A549 (cell line): ENCODE results near the gene TMEM53. TPM values are rescaled to one million over a fixed set of nuclear protein-coding genes. Genes with fewer than 3 reads are reported as not detected.
A peak's percentile ranks its signal among the peaks of the same experiment; 100 is the strongest.

Experiments used
- ATAC-seq, 2 experiments: fragments of 200-7000 bp in 1 of 2; fragments of >200 bp in 1 of 2; cut with Nextera tagmentation in 1 of 2; cut with Tn5 transposase in 1 of 2; 3 replicates each; pipeline versions ENCODE4 v1.8.0 to v1.9.1; 2018 to 2020; ENCODE audit warnings: mild to moderate bottlenecking in 1 of 2, moderate library complexity in 1 of 2
- CTCF ChIA-PET: fragments of 300-600 bp; sonication (Branson Sonifier 250); formaldehyde crosslinking; extraction: SDS; loops from one replicate; lab custom pipeline; 2021; ENCODE audit warnings: antibody characterized with exemption, inconsistent platforms; lab: Yijun Ruan, JAX
- POLR2A ChIA-PET: fragments of 350-600 bp; formaldehyde crosslinking; extraction: SDS; loops from one replicate; lab custom pipeline; 2021; ENCODE audit warnings: antibody characterized with exemption, inconsistent platforms; lab: Yijun Ruan, JAX
- DNase-seq, 2 experiments: peaks; one replicate each; pipeline versions ENCODE4 v3.0.0 to v3.0.0-alpha.2; 2011 to 2016; ENCODE audit warnings: low read depth in 1 of 2, low spot score in 1 of 2
- FAIRE-seq: peaks from 2 replicates; lab custom pipeline; 2011; peaks lifted over from hg19 to GRCh38; lab: Jason Lieb, UNC
- H3K27ac ChIP-seq, 2 experiments: fragments of >200 bp; sonication (Bioruptor Twin); formaldehyde crosslinking; 3 replicates each; pipeline ENCODE4 v1.5.1; 2016 to 2017
- H3K4me1 ChIP-seq: fragments of >200 bp; sonication (Bioruptor Twin); formaldehyde crosslinking; 3 replicates; pipeline ENCODE4 v1.6.1; 2016
- H3K4me2 ChIP-seq: fragments of >200 bp; sonication (Bioruptor Twin); formaldehyde crosslinking; 3 replicates; pipeline ENCODE4 v1.6.1; 2016
- H3K4me3 ChIP-seq: fragments of >200 bp; sonication (Bioruptor Twin); formaldehyde crosslinking; 3 replicates; pipeline ENCODE4 v1.5.1; 2016
- H3K9me3 ChIP-seq: fragments of >200 bp; sonication (Bioruptor Twin); formaldehyde crosslinking; 3 replicates; pipeline ENCODE4 v1.6.1; 2016
- EHMT2 ChIP-seq: fragments of 200-600 bp; sonication (generic); IDR thresholded peaks from 2 replicates; pipeline ENCODE4 v1.6.1; 2016; ENCODE audit warnings: antibody characterized with exemption, low read depth, mild to moderate bottlenecking, moderate library complexity
- FOSL2 ChIP-seq, 2 experiments: fragments of 450-650 bp in 1 of 2; fragments of >200 bp in 1 of 2; sonication (Bioruptor Twin) in 1 of 2; formaldehyde crosslinking; IDR thresholded peaks; 2 replicates each; pipeline versions ENCODE4 v1.5.0 to v1.6.1; 2016 to 2020; ENCODE audit warnings: mild to moderate bottlenecking in 1 of 2, moderate library complexity in 1 of 2
- HDAC2 ChIP-seq: fragments of 200-600 bp; sonication (generic); IDR thresholded peaks from 2 replicates; pipeline ENCODE4 v1.6.1; 2016
- HEYL ChIP-seq: fragments of 250-450 bp; sonication (Bioruptor Pico); IDR thresholded peaks from 2 replicates; pipeline ENCODE4 v1.8.0; 2021; ENCODE audit warnings: mild to moderate bottlenecking, moderate library complexity
- HOXA7 ChIP-seq: fragments of 250-450 bp; sonication (Bioruptor Pico); IDR thresholded peaks from 2 replicates; pipeline ENCODE4 v1.5.0; 2020; ENCODE audit warnings: mild to moderate bottlenecking, moderate library complexity
- JUN ChIP-seq, 2 experiments: fragments of >200 bp; sonication (Bioruptor Twin); formaldehyde crosslinking; IDR thresholded peaks; 2 replicates in 1 of 2; 3 replicates in 1 of 2; pipeline ENCODE4 v1.6.1; 2016 to 2017
- MAFK ChIP-seq: fragments of 450-650 bp; IDR thresholded peaks from 2 replicates; pipeline ENCODE4 v1.6.1; 2014; ENCODE audit not compliant: partially characterized antibody
- MYC ChIP-seq: IDR thresholded peaks from 2 replicates; pipeline ENCODE4 v1.6.1; 2012; ENCODE audit warnings: mild to moderate bottlenecking, inconsistent platforms, low read length, improper control_type of control experiment, borderline replicate concordance
- NR3C1 ChIP-seq: fragments of >200 bp; sonication (Bioruptor Twin); formaldehyde crosslinking; IDR thresholded peaks from 3 replicates; pipeline ENCODE4 v1.6.1; 2017
- POLR2A ChIP-seq: IDR thresholded peaks from 2 replicates; pipeline ENCODE4 v1.6.1; 2012; ENCODE audit warnings: mild to moderate bottlenecking, low read length
- RAD21 ChIP-seq, 2 experiments: fragments of >200 bp in 1 of 2; sonication (Bioruptor Twin) in 1 of 2; formaldehyde crosslinking in 1 of 2; IDR thresholded peaks in 1 of 2; conservative IDR thresholded peaks in 1 of 2; 2 replicates in 1 of 2; 3 replicates in 1 of 2; pipeline ENCODE4 v1.6.1; 2012 to 2018; ENCODE audit warnings: inconsistent platforms in 1 of 2
- ZC3H11A ChIP-seq: fragments of 450-650 bp; IDR thresholded peaks from 2 replicates; pipeline ENCODE4 v1.6.1; 2014; ENCODE audit warnings: antibody characterized with exemption, mild to moderate bottlenecking
- WGBS: methylation state at CpG from one replicate; pipeline ENCODE4 v1.1.6; 2017; ENCODE audit errors: missing lambda C conversion rate; 5-methylcytosine and 5-hydroxymethylcytosine counted together
- polyA plus RNA-seq, 4 experiments: library from polyadenylated mRNA; depleted of rRNA in 3 of 4; stranded (reverse); fragments of >200 nt; fragmentation: RNase III in 1 of 4; extraction: RNeasy Plus Mini Kit Qiagen cat#74134 plus additional on column Dnase treatment in 1 of 4; gene quantifications; 2 replicates in 3 of 4; 3 replicates in 1 of 4; pipeline ENCODE4 v1.2.3, GENCODE V29; 2011 to 2017
- TF ChIP-seq, protein P1 (sequence below): fragments of >200 bp; sonication (Bioruptor Twin); formaldehyde crosslinking; IDR thresholded peaks from 3 replicates; pipeline ENCODE4 v1.5.1; 2016
- TF ChIP-seq, protein P2 (sequence below): fragments of >200 bp; sonication (Bioruptor Twin); formaldehyde crosslinking; IDR thresholded peaks from 3 replicates; pipeline ENCODE4 v1.6.1; 2016
- TF ChIP-seq, protein P3 (sequence below): fragments of 250-450 bp; sonication (Bioruptor Pico); IDR thresholded peaks from 2 replicates; pipeline ENCODE4 v1.5.0; 2020; ENCODE audit warnings: low read depth, mild to moderate bottlenecking, moderate library complexity
- TF ChIP-seq, protein P4 (sequence below): IDR thresholded peaks from 2 replicates; pipeline ENCODE4 v1.6.1; 2012

The TMEM53 gene
- polyA plus RNA-seq, 2 of the 4 experiments (the other 2 are of a cell fraction) = 6.2 to 8.0 TPM

DNA sequence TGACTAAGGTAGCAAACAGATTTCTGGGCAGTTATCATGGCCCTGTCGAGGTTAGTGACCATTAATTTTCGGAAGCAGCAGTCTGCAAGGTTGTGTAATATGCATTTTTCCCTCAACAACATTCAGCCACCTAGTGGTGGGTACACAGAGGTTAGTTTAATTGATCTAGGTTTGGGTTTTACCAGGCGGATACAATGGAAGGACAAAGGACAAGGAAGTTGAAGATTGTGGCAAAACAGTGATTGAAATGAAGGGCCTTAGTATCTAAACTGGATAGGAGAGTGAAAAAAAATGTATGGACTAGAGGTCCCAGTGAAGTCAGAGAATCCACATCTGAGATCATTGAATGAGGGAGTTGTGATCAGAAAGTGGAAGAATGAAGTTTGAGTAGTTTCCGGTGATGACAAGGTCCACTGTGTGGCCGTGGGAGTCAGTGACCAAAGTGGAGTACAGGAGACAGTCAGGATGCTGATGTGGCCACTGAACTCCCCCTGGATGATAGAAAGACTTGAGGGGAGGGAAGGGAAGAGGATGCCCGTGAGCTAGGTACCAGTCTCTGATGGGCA is 3.0 kb upstream of the TMEM53 start (continued):
- no peak for TF ChIP-seq HDAC2
- TF ChIP-seq EHMT2 = no peak
- no peak for TF ChIP-seq MAFK
- TF ChIP-seq, protein P1, sequence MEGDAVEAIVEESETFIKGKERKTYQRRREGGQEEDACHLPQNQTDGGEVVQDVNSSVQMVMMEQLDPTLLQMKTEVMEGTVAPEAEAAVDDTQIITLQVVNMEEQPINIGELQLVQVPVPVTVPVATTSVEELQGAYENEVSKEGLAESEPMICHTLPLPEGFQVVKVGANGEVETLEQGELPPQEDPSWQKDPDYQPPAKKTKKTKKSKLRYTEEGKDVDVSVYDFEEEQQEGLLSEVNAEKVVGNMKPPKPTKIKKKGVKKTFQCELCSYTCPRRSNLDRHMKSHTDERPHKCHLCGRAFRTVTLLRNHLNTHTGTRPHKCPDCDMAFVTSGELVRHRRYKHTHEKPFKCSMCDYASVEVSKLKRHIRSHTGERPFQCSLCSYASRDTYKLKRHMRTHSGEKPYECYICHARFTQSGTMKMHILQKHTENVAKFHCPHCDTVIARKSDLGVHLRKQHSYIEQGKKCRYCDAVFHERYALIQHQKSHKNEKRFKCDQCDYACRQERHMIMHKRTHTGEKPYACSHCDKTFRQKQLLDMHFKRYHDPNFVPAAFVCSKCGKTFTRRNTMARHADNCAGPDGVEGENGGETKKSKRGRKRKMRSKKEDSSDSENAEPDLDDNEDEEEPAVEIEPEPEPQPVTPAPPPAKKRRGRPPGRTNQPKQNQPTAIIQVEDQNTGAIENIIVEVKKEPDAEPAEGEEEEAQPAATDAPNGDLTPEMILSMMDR = peak; percentile 47
- peak; percentile 14 to 23; a peak in 1 of 5 replicates for TF ChIP-seq RAD21 (conservative IDR thresholded peaks at IDR 0.05 in 1 of 2, IDR thresholded peaks at IDR 0.05 in 1 of 2)

DNA sequence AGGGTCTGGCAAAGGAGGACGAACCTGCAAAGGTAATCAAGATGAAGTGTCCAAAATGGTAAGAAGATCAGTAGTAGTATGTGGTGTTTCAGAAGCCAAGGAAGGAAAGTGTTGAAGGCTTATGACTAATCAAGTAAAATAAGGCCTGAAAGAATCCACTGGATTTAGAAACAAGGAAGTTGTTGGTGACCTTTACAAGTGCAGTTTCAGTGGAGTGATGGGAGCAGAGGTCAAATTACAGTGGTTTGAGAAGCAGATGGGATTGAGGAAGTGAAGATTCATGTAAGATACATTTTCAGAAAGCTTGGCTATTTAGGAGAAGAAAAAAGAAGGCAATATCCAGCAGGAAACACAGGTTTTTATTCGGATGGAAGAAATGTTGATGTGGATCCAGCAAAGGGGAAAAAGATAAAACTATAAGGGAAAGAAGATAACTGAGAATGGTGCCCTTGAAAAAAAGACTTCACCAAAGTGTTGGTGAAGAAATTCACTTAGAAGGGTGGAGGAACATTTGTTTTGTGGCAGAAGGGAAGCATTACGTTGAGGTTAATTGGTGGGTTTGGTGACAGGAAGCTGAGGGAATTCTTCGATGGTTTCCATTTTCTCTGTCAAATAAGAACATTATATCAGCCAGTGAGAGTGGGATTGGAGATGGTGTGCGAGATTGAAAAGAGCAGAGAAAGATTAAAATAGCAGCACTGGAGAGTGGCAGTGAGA is 2.4 kb upstream of the TMEM53 start:
- POLR2A ChIA-PET = no interaction called here
- CTCF ChIA-PET = interaction anchor here (1.4 to 7.2 kb wide), 3 partner anchors 14 to 110 kb away, joined by 3 to 34 read pairs (median 5); no protein-coding TSS in a partner anchor
- FAIRE-seq = no peak
- Histone ChIP-seq H3K9me3 (no peaks in the 10 kb centered on the region), H3K4me1 (peaks cover 25% of the 10 kb centered on the region), H3K4me3 (no peak overlapping the region), H3K27ac (peak overlapping the region; percentile 43 to 51; a peak in 4 of 6 replicates), H3K4me2 (peak overlapping the region; percentile 63)
- 56% methylated on average over 5 of the region's 5 CpGs for WGBS
- no peak for TF ChIP-seq FOSL2 (IDR thresholded peaks at IDR 0.05)
- TF ChIP-seq FOSL2 (CRISPR knock-in tag; IDR thresholded peaks at IDR 0.05) = 0 out of 2 replicates have a peak, but pooled peaks have one; percentile 7
- no peak for TF ChIP-seq ZC3H11A
- TF ChIP-seq NR3C1 = no peak
- TF ChIP-seq MYC = no peak
- no peak for TF ChIP-seq HOXA7 (CRISPR knock-in tag)
- TF ChIP-seq, protein P2, sequence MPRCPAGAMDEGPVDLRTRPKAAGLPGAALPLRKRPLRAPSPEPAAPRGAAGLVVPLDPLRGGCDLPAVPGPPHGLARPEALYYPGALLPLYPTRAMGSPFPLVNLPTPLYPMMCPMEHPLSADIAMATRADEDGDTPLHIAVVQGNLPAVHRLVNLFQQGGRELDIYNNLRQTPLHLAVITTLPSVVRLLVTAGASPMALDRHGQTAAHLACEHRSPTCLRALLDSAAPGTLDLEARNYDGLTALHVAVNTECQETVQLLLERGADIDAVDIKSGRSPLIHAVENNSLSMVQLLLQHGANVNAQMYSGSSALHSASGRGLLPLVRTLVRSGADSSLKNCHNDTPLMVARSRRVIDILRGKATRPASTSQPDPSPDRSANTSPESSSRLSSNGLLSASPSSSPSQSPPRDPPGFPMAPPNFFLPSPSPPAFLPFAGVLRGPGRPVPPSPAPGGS = no peak
- TF ChIP-seq POLR2A = no peak
- TF ChIP-seq, protein P3, sequence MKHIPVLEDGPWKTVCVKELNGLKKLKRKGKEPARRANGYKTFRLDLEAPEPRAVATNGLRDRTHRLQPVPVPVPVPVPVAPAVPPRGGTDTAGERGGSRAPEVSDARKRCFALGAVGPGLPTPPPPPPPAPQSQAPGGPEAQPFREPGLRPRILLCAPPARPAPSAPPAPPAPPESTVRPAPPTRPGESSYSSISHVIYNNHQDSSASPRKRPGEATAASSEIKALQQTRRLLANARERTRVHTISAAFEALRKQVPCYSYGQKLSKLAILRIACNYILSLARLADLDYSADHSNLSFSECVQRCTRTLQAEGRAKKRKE (CRISPR knock-in tag) = no peak
- no peak for ATAC-seq
- DNase-seq = peak in 1 of 2 experiments; percentile 37

DNA sequence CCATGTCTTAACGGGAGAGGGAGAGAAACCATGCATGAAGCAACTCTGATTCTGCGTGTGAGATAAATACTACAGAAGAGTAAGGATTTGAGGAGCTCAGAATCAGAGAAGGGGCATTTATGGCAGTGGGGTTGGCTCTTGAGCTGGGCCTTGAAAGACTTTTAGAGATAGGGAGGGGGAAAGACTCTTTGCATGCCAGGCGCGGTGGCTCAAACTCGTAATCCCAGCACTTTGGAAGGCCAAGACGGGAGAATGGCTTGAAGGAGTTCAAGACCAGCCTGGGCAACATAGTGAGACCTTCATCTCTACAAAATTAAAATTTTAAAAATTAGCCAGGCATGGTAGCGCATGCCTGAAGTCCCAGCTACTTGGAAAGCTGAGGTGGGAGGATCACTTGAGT is 905 bp upstream of the TMEM53 start:
- Histone ChIP-seq H3K4me3 (peak overlapping the region; percentile 57), H3K27ac (peak overlapping the region; percentile 87 to 90), H3K9me3 (no peaks in the 10 kb centered on the region), H3K4me2 (peak overlapping the region; percentile 71), H3K4me1 (peaks cover 25% of the 10 kb centered on the region)
- CTCF ChIA-PET = interaction anchor here (0.6 to 7.2 kb wide), 7 partner anchors 8 to 111 kb away, joined by 3 to 34 read pairs (median 4); no protein-coding TSS in a partner anchor
- WGBS = 85% methylated on average over 7 of the region's 7 CpGs
- POLR2A ChIA-PET = interaction anchor here (2.2 kb wide), 1 partner anchor 43 kb away, joined by 9 read pairs; no protein-coding TSS in a partner anchor
- DNase-seq (no peak), FAIRE-seq (no peak), ATAC-seq (no peak)
- TF ChIP-seq HOXA7 (CRISPR knock-in tag) = no peak
- TF ChIP-seq, protein P4, sequence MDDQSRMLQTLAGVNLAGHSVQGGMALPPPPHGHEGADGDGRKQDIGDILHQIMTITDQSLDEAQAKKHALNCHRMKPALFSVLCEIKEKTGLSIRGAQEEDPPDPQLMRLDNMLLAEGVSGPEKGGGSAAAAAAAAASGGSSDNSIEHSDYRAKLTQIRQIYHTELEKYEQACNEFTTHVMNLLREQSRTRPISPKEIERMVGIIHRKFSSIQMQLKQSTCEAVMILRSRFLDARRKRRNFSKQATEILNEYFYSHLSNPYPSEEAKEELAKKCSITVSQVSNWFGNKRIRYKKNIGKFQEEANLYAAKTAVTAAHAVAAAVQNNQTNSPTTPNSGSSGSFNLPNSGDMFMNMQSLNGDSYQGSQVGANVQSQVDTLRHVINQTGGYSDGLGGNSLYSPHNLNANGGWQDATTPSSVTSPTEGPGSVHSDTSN = no peak
- no peak for TF ChIP-seq JUN (IDR thresholded peaks at IDR 0.05)
- no peak for TF ChIP-seq HEYL (CRISPR knock-in tag)
